ENCODE results near the gene ERCC8. TPM values are rescaled to one million over a fixed set of nuclear protein-coding genes. Genes with fewer than 3 reads are reported as not detected.

Gene ERCC8
- total and polyA plus RNA-seq, 2 experiments from 2014 or later: 21.6 to 53.9 TPM

DNA sequence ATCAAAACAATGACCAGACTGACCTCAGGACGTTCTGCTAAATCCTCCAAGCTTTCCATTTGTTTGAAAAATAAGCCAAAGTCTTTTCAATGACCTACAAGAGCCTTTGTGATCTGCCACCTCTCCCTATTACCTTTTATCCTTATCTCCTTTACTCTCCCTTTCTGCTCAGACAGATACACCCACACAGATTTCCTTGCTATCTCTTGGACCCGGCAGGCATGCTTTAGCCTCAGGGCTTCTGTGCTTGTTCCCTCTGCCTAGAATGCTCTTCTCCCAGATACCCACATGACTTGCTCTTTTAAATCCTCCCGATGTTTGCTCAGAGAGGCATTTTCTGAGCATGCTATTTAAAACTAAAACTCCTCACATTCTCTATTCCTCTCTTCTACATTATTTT lies 91.9 kb downstream of the ERCC8 start:
- Mint-ChIP-seq H3K4me1 (no peaks in the 10 kb centered on the region), H3K4me3 (no peak overlapping the region), H3K36me3 (ENCODE audit: low read depth) (peaks cover 3% of the 10 kb centered on the region; the same call in 1 of the 3 replicates), H3K27ac (no peak overlapping the region), H3K9me3 (peaks cover 4% of the 10 kb centered on the region; the same call in 2 of the 3 replicates), H3K27me3 (ENCODE audit: insufficient read depth, low read depth, poor library complexity) (no peaks in the 10 kb centered on the region)
- Histone ChIP-seq H3K4me2 (no peak overlapping the region), H3K36me3 (ENCODE audit: insufficient read depth) (no peaks in the 10 kb centered on the region), H3K4me1 (ENCODE audit: insufficient read depth) (peaks cover 10% of the 10 kb centered on the region; the same call in 1 of the 2 replicates), H3K4me3 (no peak overlapping the region), H3K9me2 (ENCODE audit: insufficient read depth) (peaks cover 10% of the 10 kb centered on the region), H3K27ac (ENCODE audit: low read depth) (no peak overlapping the region), H4K20me1 (replicated peaks; ENCODE audit: insufficient read depth) (no peaks in the 10 kb centered on the region), H3F3A (replicated peaks; ENCODE audit: low read depth) (no peaks in the 10 kb centered on the region), H3K27me3 (ENCODE audit: insufficient read depth) (no peaks in the 10 kb centered on the region), H3K79me2 (replicated peaks; ENCODE audit: insufficient read depth) (no peaks in the 10 kb centered on the region), H2AFZ (peak overlapping the region; percentile 74)
- DNase-seq (ENCODE audit: low spot score) (no peak), ATAC-seq (peak; percentile 84)
- TF ChIP-seq EZH2phosphoT487 (IDR thresholded peaks at IDR 0.05; ENCODE audit: unreplicated experiment): no peak
- TF ChIP-seq POLR2AphosphoS5 (IDR thresholded peaks at IDR 0.05; ENCODE audit: low read depth): no peak
- TF ChIP-seq CREB1 (CRISPR knock-in tag; IDR thresholded peaks at IDR 0.05; ENCODE audit: low read depth): no peak
- TF ChIP-seq, protein P1, sequence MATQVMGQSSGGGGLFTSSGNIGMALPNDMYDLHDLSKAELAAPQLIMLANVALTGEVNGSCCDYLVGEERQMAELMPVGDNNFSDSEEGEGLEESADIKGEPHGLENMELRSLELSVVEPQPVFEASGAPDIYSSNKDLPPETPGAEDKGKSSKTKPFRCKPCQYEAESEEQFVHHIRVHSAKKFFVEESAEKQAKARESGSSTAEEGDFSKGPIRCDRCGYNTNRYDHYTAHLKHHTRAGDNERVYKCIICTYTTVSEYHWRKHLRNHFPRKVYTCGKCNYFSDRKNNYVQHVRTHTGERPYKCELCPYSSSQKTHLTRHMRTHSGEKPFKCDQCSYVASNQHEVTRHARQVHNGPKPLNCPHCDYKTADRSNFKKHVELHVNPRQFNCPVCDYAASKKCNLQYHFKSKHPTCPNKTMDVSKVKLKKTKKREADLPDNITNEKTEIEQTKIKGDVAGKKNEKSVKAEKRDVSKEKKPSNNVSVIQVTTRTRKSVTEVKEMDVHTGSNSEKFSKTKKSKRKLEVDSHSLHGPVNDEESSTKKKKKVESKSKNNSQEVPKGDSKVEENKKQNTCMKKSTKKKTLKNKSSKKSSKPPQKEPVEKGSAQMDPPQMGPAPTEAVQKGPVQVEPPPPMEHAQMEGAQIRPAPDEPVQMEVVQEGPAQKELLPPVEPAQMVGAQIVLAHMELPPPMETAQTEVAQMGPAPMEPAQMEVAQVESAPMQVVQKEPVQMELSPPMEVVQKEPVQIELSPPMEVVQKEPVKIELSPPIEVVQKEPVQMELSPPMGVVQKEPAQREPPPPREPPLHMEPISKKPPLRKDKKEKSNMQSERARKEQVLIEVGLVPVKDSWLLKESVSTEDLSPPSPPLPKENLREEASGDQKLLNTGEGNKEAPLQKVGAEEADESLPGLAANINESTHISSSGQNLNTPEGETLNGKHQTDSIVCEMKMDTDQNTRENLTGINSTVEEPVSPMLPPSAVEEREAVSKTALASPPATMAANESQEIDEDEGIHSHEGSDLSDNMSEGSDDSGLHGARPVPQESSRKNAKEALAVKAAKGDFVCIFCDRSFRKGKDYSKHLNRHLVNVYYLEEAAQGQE (IDR thresholded peaks at IDR 0.05; ENCODE audit: unreplicated experiment): no peak
- TF ChIP-seq NANOG (IDR thresholded peaks at IDR 0.05; ENCODE audit: borderline replicate concordance): no peak
- TF ChIP-seq ZNF331 (CRISPR knock-in tag; IDR thresholded peaks at IDR 0.05; ENCODE audit: low read depth): no peak
- TF ChIP-seq, protein P2, sequence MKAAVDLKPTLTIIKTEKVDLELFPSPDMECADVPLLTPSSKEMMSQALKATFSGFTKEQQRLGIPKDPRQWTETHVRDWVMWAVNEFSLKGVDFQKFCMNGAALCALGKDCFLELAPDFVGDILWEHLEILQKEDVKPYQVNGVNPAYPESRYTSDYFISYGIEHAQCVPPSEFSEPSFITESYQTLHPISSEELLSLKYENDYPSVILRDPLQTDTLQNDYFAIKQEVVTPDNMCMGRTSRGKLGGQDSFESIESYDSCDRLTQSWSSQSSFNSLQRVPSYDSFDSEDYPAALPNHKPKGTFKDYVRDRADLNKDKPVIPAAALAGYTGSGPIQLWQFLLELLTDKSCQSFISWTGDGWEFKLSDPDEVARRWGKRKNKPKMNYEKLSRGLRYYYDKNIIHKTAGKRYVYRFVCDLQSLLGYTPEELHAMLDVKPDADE (IDR thresholded peaks at IDR 0.05): no peak
- TF ChIP-seq JUNB (IDR thresholded peaks at IDR 0.05; ENCODE audit: unreplicated experiment): no peak
- TF ChIP-seq, protein P3, sequence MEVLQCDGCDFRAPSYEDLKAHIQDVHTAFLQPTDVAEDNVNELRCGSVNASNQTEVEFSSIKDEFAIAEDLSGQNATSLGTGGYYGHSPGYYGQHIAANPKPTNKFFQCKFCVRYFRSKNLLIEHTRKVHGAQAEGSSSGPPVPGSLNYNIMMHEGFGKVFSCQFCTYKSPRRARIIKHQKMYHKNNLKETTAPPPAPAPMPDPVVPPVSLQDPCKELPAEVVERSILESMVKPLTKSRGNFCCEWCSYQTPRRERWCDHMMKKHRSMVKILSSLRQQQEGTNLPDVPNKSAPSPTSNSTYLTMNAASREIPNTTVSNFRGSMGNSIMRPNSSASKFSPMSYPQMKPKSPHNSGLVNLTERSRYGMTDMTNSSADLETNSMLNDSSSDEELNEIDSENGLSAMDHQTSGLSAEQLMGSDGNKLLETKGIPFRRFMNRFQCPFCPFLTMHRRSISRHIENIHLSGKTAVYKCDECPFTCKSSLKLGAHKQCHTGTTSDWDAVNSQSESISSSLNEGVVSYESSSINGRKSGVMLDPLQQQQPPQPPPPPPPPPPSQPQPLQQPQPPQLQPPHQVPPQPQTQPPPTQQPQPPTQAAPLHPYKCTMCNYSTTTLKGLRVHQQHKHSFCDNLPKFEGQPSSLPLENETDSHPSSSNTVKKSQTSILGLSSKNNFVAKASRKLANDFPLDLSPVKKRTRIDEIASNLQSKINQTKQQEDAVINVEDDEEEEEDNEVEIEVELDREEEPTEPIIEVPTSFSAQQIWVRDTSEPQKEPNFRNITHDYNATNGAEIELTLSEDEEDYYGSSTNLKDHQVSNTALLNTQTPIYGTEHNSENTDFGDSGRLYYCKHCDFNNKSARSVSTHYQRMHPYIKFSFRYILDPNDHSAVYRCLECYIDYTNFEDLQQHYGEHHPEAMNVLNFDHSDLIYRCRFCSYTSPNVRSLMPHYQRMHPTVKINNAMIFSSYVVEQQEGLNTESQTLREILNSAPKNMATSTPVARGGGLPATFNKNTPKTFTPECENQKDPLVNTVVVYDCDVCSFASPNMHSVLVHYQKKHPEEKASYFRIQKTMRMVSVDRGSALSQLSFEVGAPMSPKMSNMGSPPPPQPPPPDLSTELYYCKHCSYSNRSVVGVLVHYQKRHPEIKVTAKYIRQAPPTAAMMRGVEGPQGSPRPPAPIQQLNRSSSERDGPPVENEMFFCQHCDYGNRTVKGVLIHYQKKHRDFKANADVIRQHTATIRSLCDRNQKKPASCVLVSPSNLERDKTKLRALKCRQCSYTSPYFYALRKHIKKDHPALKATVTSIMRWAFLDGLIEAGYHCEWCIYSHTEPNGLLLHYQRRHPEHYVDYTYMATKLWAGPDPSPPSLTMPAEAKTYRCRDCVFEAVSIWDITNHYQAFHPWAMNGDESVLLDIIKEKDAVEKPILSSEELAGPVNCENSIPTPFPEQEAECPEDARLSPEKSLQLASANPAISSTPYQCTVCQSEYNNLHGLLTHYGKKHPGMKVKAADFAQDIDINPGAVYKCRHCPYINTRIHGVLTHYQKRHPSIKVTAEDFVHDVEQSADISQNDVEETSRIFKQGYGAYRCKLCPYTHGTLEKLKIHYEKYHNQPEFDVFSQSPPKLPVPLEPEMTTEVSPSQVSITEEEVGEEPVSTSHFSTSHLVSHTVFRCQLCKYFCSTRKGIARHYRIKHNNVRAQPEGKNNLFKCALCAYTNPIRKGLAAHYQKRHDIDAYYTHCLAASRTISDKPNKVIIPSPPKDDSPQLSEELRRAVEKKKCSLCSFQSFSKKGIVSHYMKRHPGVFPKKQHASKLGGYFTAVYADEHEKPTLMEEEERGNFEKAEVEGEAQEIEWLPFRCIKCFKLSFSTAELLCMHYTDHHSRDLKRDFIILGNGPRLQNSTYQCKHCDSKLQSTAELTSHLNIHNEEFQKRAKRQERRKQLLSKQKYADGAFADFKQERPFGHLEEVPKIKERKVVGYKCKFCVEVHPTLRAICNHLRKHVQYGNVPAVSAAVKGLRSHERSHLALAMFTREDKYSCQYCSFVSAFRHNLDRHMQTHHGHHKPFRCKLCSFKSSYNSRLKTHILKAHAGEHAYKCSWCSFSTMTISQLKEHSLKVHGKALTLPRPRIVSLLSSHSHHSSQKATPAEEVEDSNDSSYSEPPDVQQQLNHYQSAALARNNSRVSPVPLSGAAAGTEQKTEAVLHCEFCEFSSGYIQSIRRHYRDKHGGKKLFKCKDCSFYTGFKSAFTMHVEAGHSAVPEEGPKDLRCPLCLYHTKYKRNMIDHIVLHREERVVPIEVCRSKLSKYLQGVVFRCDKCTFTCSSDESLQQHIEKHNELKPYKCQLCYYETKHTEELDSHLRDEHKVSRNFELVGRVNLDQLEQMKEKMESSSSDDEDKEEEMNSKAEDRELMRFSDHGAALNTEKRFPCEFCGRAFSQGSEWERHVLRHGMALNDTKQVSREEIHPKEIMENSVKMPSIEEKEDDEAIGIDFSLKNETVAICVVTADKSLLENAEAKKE (CRISPR knock-in tag; IDR thresholded peaks at IDR 0.05): no peak
- TF ChIP-seq, protein P4, sequence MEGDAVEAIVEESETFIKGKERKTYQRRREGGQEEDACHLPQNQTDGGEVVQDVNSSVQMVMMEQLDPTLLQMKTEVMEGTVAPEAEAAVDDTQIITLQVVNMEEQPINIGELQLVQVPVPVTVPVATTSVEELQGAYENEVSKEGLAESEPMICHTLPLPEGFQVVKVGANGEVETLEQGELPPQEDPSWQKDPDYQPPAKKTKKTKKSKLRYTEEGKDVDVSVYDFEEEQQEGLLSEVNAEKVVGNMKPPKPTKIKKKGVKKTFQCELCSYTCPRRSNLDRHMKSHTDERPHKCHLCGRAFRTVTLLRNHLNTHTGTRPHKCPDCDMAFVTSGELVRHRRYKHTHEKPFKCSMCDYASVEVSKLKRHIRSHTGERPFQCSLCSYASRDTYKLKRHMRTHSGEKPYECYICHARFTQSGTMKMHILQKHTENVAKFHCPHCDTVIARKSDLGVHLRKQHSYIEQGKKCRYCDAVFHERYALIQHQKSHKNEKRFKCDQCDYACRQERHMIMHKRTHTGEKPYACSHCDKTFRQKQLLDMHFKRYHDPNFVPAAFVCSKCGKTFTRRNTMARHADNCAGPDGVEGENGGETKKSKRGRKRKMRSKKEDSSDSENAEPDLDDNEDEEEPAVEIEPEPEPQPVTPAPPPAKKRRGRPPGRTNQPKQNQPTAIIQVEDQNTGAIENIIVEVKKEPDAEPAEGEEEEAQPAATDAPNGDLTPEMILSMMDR (conservative IDR thresholded peaks at IDR 0.05; ENCODE audit: low read depth in 2 of 2): no peak
- no peak for TF ChIP-seq STAT1 (IDR thresholded peaks at IDR 0.05; ENCODE audit: unreplicated experiment)
- TF ChIP-seq ZNF114 (CRISPR knock-in tag; IDR thresholded peaks at IDR 0.05): no peak
- TF ChIP-seq EZH2 (IDR thresholded peaks at IDR 0.05; ENCODE audit: low read depth, unreplicated experiment): no peak

Data from GM23338 (cell line).